Coronary artery (tissue), 2 donors: ENCODE data around the gene KAZN.
"Not testable (repeated sequence)": the region's sequence is repeated elsewhere in the genome, so short reads cannot be mapped to it uniquely, and the experiment has no call there.

ENCODE experiments used
- DNase-seq: peaks from one replicate; pipeline ENCODE4 v3.0.0-alpha.2; 2017; ENCODE audit warnings: low spot score
- H3K27ac ChIP-seq, 2 donors: fragments of 200-600 bp; sonication (generic); one replicate each; pipeline ENCODE4 v1.5.1; 2016 to 2019
- H3K4me3 ChIP-seq: fragments of 200-600 bp; sonication (generic); 2 replicates; pipeline ENCODE4 v1.5.1; 2016; ENCODE audit warnings: mild to moderate bottlenecking, moderate library complexity
- TF ChIP-seq, protein P1 (sequence below): fragments of 200-600 bp; sonication (generic); IDR thresholded peaks from one replicate; pipeline ENCODE4 v1.5.1; 2019; ENCODE audit warnings: antibody characterized with exemption

Gene KAZN

GRCh38 chr1:14961661-14962267 is 363.3 kb downstream of the KAZN start:
- DNase-seq = no peak
- TF ChIP-seq, protein P1, sequence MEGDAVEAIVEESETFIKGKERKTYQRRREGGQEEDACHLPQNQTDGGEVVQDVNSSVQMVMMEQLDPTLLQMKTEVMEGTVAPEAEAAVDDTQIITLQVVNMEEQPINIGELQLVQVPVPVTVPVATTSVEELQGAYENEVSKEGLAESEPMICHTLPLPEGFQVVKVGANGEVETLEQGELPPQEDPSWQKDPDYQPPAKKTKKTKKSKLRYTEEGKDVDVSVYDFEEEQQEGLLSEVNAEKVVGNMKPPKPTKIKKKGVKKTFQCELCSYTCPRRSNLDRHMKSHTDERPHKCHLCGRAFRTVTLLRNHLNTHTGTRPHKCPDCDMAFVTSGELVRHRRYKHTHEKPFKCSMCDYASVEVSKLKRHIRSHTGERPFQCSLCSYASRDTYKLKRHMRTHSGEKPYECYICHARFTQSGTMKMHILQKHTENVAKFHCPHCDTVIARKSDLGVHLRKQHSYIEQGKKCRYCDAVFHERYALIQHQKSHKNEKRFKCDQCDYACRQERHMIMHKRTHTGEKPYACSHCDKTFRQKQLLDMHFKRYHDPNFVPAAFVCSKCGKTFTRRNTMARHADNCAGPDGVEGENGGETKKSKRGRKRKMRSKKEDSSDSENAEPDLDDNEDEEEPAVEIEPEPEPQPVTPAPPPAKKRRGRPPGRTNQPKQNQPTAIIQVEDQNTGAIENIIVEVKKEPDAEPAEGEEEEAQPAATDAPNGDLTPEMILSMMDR = no peak
- Histone ChIP-seq H3K27ac (no peak overlapping the region), H3K4me3 (no peak overlapping the region)

GRCh38 chr1:14962407-14962806 is 363.9 kb downstream of the KAZN start:
- Histone ChIP-seq H3K27ac (no peak overlapping the region), H3K4me3 (no peak overlapping the region)
- TF ChIP-seq, protein P1 = no peak
- no peak for DNase-seq

DNA sequence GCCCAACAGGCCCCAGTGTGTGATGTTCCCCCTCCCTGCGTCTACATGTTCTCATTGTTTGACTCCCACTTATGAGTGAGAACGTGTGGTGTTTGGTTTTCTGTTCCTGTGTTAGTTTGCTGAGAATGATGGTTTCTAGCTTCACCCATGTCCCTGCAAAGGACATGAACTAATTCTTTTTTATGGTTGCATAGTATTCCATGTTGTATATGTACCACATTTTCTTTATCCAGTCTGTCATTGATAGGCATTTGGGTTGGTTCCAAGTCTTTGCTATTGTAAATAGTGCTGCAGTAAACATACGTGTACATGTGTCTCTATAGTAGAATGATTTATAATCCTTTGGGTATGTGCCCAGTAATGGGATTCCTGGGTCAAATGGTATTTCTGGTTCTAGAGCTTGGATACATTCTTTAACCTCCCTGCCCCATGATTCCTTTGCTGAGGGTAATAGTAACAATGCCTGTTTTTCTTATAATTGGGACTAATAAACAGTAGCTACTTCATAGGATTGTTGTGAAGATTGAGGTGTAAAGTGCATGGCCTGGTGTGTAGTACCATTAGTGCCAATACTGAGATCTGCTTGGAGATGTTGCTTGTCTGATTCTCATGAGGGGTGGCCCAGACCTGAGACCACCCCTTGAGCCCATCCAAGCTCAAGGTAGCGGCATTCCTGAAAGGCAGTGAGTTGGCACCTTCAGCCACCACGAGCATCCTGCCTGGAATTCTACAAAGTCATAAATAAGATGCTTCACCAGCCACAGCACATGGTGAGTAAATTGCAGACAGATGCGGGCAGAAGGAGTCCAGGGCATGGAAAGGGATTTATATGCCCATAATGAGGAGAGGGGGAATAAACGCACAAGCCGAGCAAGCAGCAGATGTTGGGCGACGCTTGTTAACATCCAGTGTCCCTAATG is 365.6 kb downstream of the KAZN start:
- not testable (repeated sequence) for H3K4me3 ChIP-seq, DNase-seq, H3K27ac ChIP-seq

- TF ChIP-seq, protein P1 = no peak
- Histone ChIP-seq H3K4me3 (no peak overlapping the region), H3K27ac (no peak overlapping the region)
- DNase-seq = no peak
Measured at GRCh38 chr1:14964711-14965055, 366.2 kb downstream of the KAZN start.

GRCh38 chr1:14968251-14968851 is 369.9 kb downstream of the KAZN start:
- H3K4me3 ChIP-seq = peak overlapping the region; percentile 21
- TF ChIP-seq, protein P1 = no peak
- peak; percentile 82 for DNase-seq
- peak overlapping the region; percentile 60 to 92 for H3K27ac ChIP-seq

DNA sequence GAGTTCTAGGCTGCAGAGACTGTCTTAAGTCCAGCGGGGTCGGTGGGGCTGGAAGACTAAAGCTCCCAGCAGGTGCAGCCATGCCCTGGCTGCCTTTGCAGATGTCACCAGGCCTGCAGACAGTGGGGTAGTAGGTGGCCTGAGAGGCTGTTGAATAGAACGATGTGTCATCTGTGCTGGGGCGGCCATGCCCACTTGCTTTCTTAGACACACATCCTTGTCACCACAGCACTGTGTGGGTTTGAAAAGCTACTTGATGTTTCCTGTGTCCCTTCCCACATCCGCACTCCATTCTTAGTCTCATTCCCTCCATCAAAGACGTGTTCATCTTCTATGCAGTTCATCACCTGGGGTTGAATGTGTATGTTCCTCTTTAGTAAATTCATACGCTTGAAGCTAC is 370.5 kb downstream of the KAZN start:
- peak overlapping the region; percentile 21 for H3K4me3 ChIP-seq
- H3K27ac ChIP-seq = peak overlapping the region; percentile 60 to 92
- TF ChIP-seq, protein P1 = no peak
- DNase-seq = no peak

DNA sequence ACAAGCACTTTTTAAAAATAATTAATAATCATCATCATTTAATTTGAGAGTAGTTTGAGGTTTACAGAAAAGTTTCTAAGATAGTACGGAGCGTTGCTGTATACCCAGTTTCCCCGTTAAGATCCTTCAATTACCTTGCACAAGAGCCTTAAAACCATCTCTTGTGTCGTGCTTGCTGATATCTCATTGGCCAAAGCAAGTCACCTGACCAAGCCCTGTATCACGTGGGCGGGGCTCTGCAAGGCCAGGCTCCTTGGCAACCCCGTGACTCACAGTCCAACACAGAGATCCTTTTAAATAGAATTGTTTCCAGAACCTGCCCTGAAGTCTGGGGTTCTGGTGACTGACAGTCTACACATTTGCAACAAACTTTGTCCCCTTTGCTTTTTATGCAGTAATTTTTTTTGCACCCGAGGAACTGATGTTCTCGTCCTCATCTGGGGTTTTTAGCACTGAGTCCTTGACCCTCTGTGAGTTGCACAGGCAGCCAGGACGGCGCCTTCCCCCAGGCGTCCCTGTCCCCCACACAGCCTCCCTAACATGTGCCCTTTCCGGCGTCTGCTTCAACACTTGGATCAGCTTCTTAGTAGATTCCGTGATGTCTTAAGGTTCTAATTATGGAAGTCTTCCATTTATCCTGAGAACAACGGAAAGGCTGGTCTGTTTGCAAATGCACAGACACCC is 371.8 kb downstream of the KAZN start:
- peak overlapping the region; percentile 11 to 79 for H3K27ac ChIP-seq
- H3K4me3 ChIP-seq = peak overlapping the region; percentile 4
- TF ChIP-seq, protein P1 = no peak
- DNase-seq = peak; percentile 88
